ENCODE results near the gene DPEP1. TPM values are rescaled to one million over a fixed set of nuclear protein-coding genes. Genes with fewer than 3 reads are reported as not detected.

DPEP1 gene
- total RNA-seq, 1 experiment from 2014 or later, result 1.1 TPM

DNA sequence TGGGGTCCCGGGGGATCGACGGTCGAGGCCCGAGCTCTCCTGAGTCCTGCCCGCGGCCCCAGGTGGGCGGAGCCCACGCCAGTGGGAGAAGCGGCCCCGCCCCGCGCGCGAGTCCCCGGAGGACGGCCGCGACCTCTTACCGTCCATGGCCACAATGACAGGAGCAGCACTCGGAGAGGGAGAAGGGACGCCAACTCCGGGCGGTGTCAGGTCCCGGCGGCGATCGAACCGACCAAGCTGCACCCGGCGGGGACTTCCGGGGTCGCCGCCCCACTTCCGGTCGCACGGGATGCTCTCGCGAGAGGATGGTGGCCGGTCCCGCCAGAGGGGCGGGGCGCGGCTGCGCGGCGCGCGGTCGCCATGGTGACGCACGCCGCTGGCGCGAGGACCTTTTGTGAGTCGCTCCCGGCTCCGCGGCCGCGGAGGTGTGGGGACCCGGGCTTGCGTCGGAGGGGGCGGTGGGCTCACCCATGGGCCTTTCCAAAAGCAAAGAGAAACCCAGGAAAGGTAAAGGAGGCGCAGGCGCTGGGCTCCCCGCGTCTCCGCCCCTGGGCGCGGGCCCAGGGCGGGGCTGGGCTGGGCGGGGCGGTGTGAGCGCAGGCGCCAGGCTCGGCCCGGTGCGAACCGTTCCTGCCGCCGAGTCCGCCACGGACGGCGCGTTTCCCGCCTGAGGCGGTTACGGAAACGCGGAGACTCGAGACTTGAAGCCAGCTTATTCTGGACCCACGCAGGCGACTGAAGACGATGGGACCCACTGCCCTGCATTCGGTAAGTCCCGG, 44.2 kb downstream of the DPEP1 start, which contains the start of the genes CHMP1A and SPATA33:
Gene CHMP1A (minus strand): TSS at position 267 of the 779 bp plus-strand sequence. CDS start 120 bp downstream, at position 147.
Gene SPATA33 (plus strand): TSS at position 395 of the 779 bp plus-strand sequence. CDS start 76 bp downstream, at position 471.
- H3K27me3 Mint-ChIP-seq (ENCODE audit: low read depth), result peaks cover 2% of the 10 kb centered on the region; the same call in 1 of the 2 replicates
- H3T11ph ChIP-seq (ENCODE audit: low read length), result no peak within 1 kb of the TSS
- peak within 1 kb of the TSS; percentile 81 for H3K9ac ChIP-seq (ENCODE audit: extremely low read depth, insufficient read length, low read length)
- no peak within 1 kb of the TSS for H2BK20ac ChIP-seq (ENCODE audit: low read depth, low read length, poor library complexity, severe bottlenecking)
- H4K5ac ChIP-seq (ENCODE audit: insufficient read length, low read depth, low read length), result no peak within 1 kb of the TSS
- H2AFZ ChIP-seq (ENCODE audit: low read length), result no peak within 1 kb of the TSS
- H3K4me1 ChIP-seq (ENCODE audit: insufficient read depth, low read length), result no peaks in the 10 kb centered on the region
- H3K56ac ChIP-seq (ENCODE audit: insufficient read length, low read depth, low read length), result no peak within 1 kb of the TSS
- peak within 1 kb of the TSS; percentile 73; the same call in 1 of the 2 replicates for H3K14ac ChIP-seq (ENCODE audit: insufficient read depth, low read length)
- no peak within 1 kb of the TSS for H2BK15ac ChIP-seq (ENCODE audit: low read depth, low read length)
- no peak for TF ChIP-seq CTCF (conservative IDR thresholded peaks at IDR 0.05)
- H2BK5ac ChIP-seq (ENCODE audit: insufficient read length, low read length), result no peak within 1 kb of the TSS
- no peak within 1 kb of the TSS for H2BK12ac ChIP-seq (ENCODE audit: insufficient read length, low read depth, low read length)
- peak; percentile 90 for DNase-seq
- H3K23ac ChIP-seq (ENCODE audit: insufficient read length, low read depth, low read length), result no peak within 1 kb of the TSS
- no peak within 1 kb of the TSS for H4K91ac ChIP-seq (ENCODE audit: insufficient read length, low read depth, low read length)
- H3K27ac Mint-ChIP-seq, result peak within 1 kb of the TSS in 2 of 3 experiments; percentile 44 to 60; a peak in 1 of 7 replicates
- no peak within 1 kb of the TSS for H3K18ac ChIP-seq (ENCODE audit: insufficient read length, low read depth, low read length)
- H3K36me3 Mint-ChIP-seq (ENCODE audit: insufficient read depth in 1 of 3, low read depth in 3 of 3), result peaks cover 39 to 50% (median 50%) of the 10 kb centered on the region in 3 experiments
- no peak within 1 kb of the TSS for H2BK120ac ChIP-seq (ENCODE audit: low read depth, low read length, poor library complexity, severe bottlenecking)
- WGBS (ENCODE audit: extremely low coverage, insufficient read length, low lambda C conversion rate), result no CpG with 5 or more reads among the region's 99 CpGs
- no peaks in the 10 kb centered on the region for H4K20me1 ChIP-seq (ENCODE audit: control insufficient read depth, insufficient read depth, insufficient read length)
- H3K9me3 ChIP-seq (ENCODE audit: control insufficient read depth, low read depth, low read length), result no peaks in the 10 kb centered on the region
- H3K9me3 Mint-ChIP-seq, result peaks cover 7% of the 10 kb centered on the region in 2 experiments; a peak in 4 of 5 replicates
- H3K23me2 ChIP-seq (ENCODE audit: insufficient read length, low read depth, low read length, poor library complexity, severe bottlenecking), result peaks cover 7% of the 10 kb centered on the region
- H2AK5ac ChIP-seq (ENCODE audit: insufficient read length, low read length), result no peak within 1 kb of the TSS
- H3K4me1 Mint-ChIP-seq, result peaks cover 9 to 14% of the 10 kb centered on the region in 2 experiments
- H3K79me1 ChIP-seq (ENCODE audit: insufficient read depth, low read depth, low read length, poor library complexity, severe bottlenecking), result peaks cover 2% of the 10 kb centered on the region
- peak within 1 kb of the TSS; percentile 84 for H3K4me2 ChIP-seq (ENCODE audit: insufficient read depth, insufficient read length, low read length)
- peaks cover 5% of the 10 kb centered on the region; the same call in 1 of the 2 replicates for H3K79me2 ChIP-seq (ENCODE audit: insufficient read depth, low read length)
- no peaks in the 10 kb centered on the region for H3K27me3 ChIP-seq (ENCODE audit: insufficient read depth, low read length)
- H4K8ac ChIP-seq (replicated peaks; ENCODE audit: insufficient read length, low read depth, low read length), result no peak within 1 kb of the TSS
- H3K27ac ChIP-seq (ENCODE audit: insufficient read length, low read depth, low read length), result no peak within 1 kb of the TSS
- peak within 1 kb of the TSS; percentile 84 to 92 for H3K4me3 Mint-ChIP-seq
- H3K4ac ChIP-seq (ENCODE audit: low read depth, low read length), result no peak within 1 kb of the TSS

Measured in H9 (cell line).